ENCODE measurements around the gene SLIT3.

GRCh38 chr5:168972731-168973130 is 328.2 kb downstream of the SLIT3 start:
- TF ChIP-seq CTCF (IDR thresholded peaks at IDR 0.05) (no peak), POLR2A (IDR thresholded peaks at IDR 0.05; ENCODE audit: low read depth) (no peak)

All from esophagus muscularis mucosa (tissue), 3 donors.